GM18870 (cell line): ENCODE data around the gene COPS7A.

Source experiments
- ATAC-seq: cut with Tn5 transposase; IDR thresholded peaks from one replicate; pipeline ENCODE4 v1.9.1; 2021; ENCODE audit warnings: moderate library complexity; ENCODE audit not compliant: unreplicated experiment

The COPS7A gene

GRCh38 chr12:6723607-6724408, at the start of gene COPS7A:
COPS7A (plus strand) TSS chr12:6724046; CDS start chr12:6724657, 611 bp downstream.
- ATAC-seq, result peak; percentile 83

- no peak for ATAC-seq
Observed at GRCh38 chr12:6676962-6677361, 46.9 kb upstream of the COPS7A start.

GRCh38 chr12:6684609-6685008, 39.2 kb upstream of the COPS7A start:
- ATAC-seq, result no peak

GRCh38 chr12:6685814-6686213, 38.0 kb upstream of the COPS7A start:
- ATAC-seq, result no peak

- ATAC-seq, result peak; percentile 15
Observed at GRCh38 chr12:6688543-6688998, 35.3 kb upstream of the COPS7A start.

GRCh38 chr12:6688999-6689882, 34.6 kb upstream of the COPS7A start, which contains the start of gene ZNF384:
ZNF384 (minus strand) TSS chr12:6689375; CDS start chr12:6679520, 9,855 bp downstream.
- peak; percentile 72 for ATAC-seq

- ATAC-seq, result no peak
Observed at GRCh38 chr12:6691473-6691872, 32.4 kb upstream of the COPS7A start.

GRCh38 chr12:6692888-6693287, 31.0 kb upstream of the COPS7A start:
- no peak for ATAC-seq

- no peak for ATAC-seq
Observed at GRCh38 chr12:6693832-6694355, 30.0 kb upstream of the COPS7A start.

GRCh38 chr12:6694701-6695100, 29.1 kb upstream of the COPS7A start:
- ATAC-seq, result no peak

- ATAC-seq, result no peak
Observed at GRCh38 chr12:6695313-6696045, 28.4 kb upstream of the COPS7A start.

GRCh38 chr12:6696690-6697583, 26.9 kb upstream of the COPS7A start:
- no peak for ATAC-seq

GRCh38 chr12:6697584-6698351, 26.1 kb upstream of the COPS7A start:
- no peak for ATAC-seq

GRCh38 chr12:6698352-6699046, 25.3 kb upstream of the COPS7A start:
- ATAC-seq, result no peak

- ATAC-seq, result no peak
Observed at GRCh38 chr12:6699259-6699988, 24.4 kb upstream of the COPS7A start.

GRCh38 chr12:6699989-6700645, 23.7 kb upstream of the COPS7A start:
- ATAC-seq, result no peak

GRCh38 chr12:6700646-6701051, 23.2 kb upstream of the COPS7A start, which contains the start of gene PIANP:
PIANP (minus strand) TSS chr12:6700815; CDS start chr12:6698061, 2,754 bp downstream.
- no peak for ATAC-seq
